GM19240 (cell line): ENCODE data around the gene PLGLB1.
"Not testable (repeated sequence)": the region's sequence is repeated elsewhere in the genome, so short reads cannot be mapped to it uniquely, and the experiment has no call there.

ENCODE experiments used
- DNase-seq: peaks from one replicate; pipeline ENCODE4 v3.0.0; 2011; ENCODE audit warnings: low spot score; ENCODE audit not compliant: insufficient read length

PLGLB1 gene

GRCh38 chr2:87021744-87022143 lies at the start of gene PLGLB1:
PLGLB1 (minus strand) TSS chr2:87021844; CDS start chr2:87021783, 61 bp downstream.
- DNase-seq = not testable (repeated sequence)

- not testable (repeated sequence) for DNase-seq
Observed at GRCh38 chr2:87064305-87064704, 42.7 kb upstream of the PLGLB1 start.

DNA sequence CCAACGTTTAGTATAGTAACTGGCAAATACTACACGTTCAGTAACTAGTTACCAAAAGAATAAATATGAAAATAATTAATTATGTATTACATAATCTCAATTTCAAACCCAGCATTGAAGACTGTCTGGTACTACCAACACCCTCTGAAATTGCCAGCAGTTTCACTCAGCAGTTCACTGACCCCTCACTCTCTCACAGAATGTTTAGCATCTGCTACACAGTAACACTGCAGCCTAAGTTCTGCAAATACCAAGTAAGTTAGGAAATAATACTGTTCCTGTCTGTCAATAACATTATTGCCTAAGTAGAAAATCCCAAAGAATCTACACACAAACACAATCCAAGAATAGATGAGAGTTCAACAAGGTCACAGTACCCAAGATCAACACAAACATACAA lies 41.8 kb upstream of the PLGLB1 start:
- not testable (repeated sequence) for DNase-seq

DNA sequence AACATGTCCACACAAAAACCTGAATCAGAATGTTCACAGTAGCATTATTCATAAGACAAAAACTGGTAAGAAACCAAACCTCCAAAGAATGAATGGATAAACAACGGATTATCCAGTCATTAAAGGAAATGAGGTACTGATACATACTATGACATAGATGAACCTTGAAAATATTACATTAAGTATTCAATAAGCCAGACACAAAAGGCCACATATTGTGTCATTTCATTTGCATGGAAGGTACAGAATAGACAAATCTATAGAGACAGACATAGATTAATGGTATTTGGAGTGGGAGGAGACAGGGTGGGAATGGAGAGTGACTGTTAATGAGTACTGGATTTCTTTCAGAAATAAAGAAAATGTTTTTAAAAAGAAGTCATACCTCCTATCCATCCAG lies 39.9 kb upstream of the PLGLB1 start:
- not testable (repeated sequence) for DNase-seq

DNA sequence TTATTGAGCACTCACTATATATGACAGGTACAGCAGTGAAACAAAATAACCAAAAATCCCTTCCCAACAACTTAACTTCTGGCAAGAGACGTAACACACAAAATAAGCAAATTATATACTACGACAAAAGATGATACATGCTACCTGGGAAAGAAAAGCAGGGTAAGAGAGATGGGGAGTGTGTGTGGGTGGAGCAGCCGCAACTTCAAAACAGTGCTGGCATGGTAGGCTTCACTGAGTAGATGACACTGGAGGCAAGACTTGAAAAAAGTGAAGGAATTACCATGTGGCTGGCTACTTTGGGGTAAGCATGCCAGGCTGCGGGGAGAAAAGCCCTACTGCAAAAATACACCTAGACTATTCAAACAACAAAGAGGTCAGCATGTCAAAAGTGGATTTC lies 36.0 kb upstream of the PLGLB1 start:
- not testable (repeated sequence) for DNase-seq

DNA sequence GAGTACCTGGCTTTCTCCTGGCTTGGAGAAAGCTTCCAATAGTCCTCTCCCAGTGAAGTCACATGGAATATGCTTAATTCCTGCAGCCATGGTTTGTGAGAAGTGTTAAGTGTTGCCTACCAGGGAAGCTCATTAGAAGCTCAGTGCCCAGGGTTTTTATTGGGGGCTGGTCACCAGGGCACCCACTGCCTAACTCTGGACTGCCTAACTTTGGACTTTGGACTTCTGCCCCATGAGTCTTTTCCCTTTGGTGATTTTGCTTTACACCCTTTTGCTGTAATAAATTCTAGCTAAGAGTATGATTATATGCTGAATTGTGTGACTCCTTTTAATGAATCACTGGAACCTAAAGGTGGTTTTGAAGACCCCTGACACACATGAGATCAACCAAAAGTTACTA lies 35.2 kb upstream of the PLGLB1 start:
- not testable (repeated sequence) for DNase-seq

DNA sequence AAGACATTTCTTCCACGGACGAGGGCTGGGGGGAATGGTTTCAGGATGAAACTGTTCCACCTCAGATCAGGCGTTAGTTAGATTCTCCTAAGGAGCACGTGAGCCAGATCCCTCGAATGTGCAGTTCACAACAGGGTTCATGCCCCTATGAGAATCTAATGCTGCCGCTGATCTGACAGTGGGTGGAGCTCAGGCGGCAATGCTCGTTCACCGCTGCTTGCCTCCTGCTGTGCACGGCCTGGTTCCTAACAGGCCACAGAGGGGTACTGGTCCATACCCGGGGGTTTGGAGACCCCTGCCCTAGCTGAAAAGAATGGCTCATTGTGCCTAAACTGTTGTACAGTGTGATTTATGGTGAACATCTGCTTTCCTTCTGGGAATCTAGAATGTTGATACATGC lies 34.8 kb upstream of the PLGLB1 start:
- not testable (repeated sequence) for DNase-seq

DNA sequence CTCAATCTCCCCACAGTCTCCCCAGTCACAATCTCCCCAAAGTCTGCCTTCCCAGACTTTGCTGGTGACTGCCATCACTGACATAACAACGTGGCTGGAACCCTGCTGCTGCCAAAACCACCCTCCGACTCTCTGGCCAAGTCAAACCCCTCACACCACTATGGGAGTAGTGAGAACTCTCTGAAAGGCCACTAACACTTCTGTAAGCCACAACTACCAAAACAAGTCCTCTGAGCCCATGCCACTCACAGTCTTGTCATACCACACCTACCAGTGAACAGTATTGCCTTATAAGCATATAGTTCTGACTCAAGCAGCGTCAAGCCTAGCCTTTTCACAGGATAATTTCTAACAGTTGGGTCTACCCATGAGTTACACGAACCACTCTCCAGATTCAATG lies 32.7 kb upstream of the PLGLB1 start:
- not testable (repeated sequence) for DNase-seq

DNA sequence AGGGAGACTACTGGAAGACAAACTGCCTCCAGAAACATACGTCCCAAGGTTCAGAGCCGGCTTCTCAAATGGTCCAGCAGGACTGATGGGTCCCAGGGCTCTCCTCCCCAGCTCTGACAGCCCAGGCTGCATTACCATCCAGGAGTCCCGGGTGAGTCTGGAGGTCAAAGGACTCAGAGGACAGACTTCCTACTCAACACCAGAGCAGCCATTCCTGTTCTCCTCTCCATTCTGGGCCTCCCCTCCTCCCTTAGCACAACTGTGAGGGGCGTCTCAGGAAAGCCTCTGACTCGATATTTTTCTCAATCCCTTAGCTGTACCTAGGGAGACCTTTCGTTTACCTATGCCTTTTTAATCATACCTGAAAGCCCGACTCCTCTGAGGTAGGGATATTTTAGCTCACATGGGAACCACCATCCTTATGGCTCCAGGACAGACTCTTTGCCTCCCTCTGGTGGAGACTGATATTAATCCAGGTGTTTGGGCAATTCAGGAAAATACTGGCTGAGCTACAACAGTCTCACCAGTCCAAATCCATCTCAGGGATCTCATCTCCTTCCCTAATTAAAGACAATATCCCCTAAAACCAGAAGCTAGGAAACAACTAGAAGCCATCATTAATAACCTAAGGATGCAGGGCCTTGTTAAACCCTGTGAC lies 19.8 kb upstream of the PLGLB1 start:
- not testable (repeated sequence) for DNase-seq

DNA sequence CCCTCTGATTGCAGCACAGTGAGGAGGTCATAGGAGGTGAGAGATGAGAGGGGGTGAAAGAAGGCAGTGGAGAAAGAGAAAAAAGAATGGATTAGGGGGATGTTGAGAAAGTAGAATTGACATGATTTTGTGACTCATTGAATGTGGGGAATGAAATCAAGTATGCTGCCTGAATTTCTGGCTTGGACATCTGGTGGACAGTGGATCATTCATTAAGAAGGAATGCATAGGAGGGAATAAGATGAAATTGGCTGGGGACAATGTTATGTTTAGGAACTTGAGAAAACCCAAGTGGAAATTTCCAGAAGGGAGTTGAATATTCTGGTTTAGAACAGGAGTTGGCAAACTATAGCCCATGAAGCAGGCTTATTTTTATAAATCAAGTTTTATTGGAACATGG lies 7.0 kb upstream of the PLGLB1 start:
- not testable (repeated sequence) for DNase-seq

- not testable (repeated sequence) for DNase-seq
Observed at GRCh38 chr2:87026816-87027215, 5.2 kb upstream of the PLGLB1 start.

GRCh38 chr2:87025927-87026326 lies 4.3 kb upstream of the PLGLB1 start:
- DNase-seq = not testable (repeated sequence)

GRCh38 chr2:87023988-87024615 lies 2.5 kb upstream of the PLGLB1 start:
- not testable (repeated sequence) for DNase-seq

GRCh38 chr2:87021043-87021442 lies 601 bp downstream of the PLGLB1 start:
- DNase-seq = not testable (repeated sequence)

DNA sequence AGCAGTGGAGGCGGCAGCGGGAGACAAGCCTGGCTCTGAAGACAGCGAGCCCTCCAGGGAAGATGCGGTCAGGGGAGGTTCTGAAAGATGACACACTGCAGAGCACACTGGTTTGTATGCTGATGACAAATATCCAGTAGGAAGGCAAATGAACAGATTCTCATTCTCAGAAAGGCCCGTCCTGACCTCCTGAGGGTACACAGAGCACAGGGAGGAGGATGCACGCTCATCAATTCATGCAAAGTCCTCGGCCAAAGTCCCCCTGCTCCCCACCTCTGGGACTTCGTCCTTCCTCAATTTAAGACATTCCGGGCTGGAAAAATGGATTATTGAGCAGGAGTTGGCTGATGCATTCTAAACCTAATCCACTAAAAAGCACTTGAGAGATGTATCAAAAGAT lies 2.6 kb downstream of the PLGLB1 start:
- not testable (repeated sequence) for DNase-seq

- not testable (repeated sequence) for DNase-seq
Observed at GRCh38 chr2:87014489-87015169, 7.0 kb downstream of the PLGLB1 start.

DNA sequence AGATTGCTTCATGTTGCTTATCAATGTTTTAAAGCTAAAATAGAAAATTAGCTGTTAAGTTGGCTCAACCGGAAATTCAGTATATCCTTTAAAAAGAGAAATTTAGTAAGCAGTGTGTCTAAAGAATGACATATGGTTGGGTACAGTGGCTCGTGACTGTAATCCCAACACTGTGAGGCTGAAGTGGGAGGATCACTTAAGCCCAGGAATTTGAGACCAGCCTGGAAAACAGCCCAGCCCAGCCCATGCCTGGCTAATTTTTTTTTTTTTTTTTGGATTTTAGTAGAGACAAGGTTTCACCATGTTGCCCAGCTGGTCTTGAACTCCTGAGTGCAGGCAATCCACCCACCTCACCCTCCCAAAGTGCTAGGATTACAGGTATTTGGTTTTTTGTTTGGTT lies 17.2 kb downstream of the PLGLB1 start:
- DNase-seq = not testable (repeated sequence)
